Measurements from ENCODE around the gene TFDP1. TPM values are rescaled to one million over a fixed set of nuclear protein-coding genes. Genes with fewer than 3 reads are reported as not detected.

The TFDP1 gene
- polyA plus RNA-seq, 1 donor = 92.8 TPM

DNA sequence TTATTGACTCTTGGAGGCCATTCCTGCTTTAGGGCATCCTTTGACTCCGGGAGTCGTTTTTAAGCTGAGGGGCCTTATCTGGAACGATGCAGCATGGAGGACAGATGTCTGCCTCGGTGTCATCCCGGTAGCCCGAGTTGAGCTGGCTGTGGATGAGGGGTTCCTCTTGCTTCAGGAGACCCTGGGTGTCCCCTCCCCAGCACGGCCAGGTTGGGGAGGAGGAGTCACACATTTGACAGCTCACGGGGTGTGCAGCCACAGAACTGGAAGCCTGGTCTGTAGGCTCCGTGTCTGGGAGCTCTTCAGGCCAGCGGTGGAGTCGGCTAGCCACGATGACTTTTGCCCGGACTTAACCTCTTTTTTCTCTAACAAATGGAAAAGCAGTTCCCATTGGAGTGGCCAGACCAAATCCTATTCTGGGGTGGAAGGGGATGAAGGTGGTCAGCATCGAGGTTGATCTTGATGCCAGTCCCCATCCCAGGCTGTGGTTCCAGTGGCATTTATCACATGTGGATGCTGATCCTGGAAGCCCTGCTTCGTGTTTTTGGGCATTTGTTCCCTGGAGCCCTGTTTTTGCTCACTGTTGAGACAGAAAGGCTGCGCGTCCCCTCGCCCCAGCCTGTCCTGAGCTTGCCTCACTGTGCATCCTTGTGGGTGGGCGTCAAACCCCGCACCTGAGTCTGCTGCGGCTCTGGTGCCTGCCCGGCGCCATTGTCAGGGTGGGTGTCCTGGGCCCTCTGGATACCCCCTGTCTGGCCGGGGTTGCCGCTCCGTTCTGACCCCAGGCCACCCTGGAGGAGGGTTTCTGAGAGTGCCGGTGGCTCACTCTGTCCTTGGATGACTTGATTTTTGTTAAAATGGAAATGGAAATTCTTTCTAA is 12.0 kb downstream of the TFDP1 start:
- no peak for DNase-seq

DNA sequence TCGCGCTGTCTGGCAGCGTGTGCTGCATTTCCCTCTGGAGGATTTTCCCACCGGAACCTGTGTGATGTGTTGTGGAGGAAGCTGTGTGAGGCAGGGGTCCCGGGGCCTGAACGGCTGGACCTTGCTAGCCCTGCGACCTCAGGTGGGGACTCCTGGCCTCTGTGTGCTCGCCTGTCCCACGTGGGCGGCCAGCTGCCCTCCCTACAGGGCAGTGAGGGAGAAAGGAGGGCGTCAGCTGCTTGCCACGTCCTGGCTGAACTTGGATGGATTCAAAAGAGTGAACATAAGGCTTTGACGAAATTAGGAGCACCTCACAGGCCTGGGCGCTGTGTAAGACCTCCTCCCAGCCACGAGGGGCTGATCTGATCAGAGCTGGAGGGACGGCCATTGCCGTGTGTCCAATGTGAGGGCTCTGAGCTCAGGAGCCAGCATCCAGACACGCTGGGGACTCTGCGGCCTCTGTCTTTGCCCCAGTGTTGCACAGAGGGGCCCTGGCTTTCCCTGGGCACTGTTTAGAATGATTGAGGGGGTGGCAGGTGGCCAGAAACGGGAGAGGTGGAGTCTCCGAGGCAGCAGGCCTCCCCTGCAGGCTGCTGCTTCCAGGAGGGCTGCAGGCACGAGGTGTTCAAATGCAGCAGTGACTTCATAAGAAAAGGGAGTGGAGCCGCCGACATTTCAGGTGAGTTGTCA is 13.0 kb downstream of the TFDP1 start:
- no peak for DNase-seq

DNA sequence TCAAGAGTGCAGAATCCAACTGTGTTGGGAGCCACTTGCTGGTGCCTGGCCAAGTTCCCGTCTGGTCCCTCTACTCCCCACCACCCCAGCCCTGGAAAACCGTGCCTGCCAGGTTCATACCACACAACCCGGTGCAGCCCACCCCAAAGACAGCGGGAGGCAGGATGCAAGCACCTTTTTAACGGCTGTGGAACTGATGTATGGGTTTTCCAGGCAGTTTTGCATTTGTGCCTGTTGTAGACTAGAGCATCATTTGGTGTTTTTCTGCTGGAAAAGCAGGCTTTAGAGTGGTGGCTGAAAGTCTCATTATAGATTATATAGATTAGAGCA is 13.5 kb downstream of the TFDP1 start:
- no peak for DNase-seq

DNA sequence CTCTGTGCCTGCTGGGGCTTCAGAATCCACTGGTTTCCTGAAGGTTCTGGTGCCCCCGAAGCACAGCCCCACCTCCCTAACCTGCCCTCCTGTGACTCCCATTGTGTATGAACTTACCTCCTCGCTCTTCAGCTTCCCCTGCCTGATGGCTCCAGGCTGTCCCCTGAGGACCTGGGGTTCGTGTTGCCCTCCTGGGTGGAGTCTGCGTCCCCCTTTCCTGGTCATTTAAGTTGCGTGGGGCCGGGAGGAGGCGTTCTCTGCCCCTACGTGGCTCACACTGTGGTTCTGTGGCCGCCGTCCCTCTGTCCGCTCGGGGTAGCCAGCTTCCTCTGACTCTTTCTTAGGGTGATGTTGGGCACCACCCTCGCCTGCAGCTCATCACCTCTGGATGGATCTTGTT is 13.9 kb downstream of the TFDP1 start:
- DNase-seq = no peak

DNA sequence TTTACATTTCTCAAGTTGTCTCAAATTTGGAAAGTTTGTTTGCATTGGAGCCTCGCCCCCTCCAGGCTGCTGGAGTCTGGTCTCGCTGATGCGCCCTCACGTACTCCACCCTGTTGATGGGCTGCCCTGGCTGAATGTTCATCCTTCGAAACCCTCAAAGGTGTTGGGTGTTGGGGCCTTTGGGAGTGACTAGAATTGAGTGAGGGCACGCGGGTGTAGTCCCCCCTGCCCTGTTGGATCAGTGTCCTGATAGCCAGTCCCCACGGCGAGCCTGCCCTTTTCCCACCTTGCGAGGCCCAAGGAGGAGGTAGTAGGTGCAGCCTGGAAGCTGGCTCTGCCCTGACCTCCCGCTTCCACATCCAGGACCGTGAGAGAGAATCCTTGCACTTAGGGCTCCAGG is 14.8 kb downstream of the TFDP1 start:
- no peak for DNase-seq

DNA sequence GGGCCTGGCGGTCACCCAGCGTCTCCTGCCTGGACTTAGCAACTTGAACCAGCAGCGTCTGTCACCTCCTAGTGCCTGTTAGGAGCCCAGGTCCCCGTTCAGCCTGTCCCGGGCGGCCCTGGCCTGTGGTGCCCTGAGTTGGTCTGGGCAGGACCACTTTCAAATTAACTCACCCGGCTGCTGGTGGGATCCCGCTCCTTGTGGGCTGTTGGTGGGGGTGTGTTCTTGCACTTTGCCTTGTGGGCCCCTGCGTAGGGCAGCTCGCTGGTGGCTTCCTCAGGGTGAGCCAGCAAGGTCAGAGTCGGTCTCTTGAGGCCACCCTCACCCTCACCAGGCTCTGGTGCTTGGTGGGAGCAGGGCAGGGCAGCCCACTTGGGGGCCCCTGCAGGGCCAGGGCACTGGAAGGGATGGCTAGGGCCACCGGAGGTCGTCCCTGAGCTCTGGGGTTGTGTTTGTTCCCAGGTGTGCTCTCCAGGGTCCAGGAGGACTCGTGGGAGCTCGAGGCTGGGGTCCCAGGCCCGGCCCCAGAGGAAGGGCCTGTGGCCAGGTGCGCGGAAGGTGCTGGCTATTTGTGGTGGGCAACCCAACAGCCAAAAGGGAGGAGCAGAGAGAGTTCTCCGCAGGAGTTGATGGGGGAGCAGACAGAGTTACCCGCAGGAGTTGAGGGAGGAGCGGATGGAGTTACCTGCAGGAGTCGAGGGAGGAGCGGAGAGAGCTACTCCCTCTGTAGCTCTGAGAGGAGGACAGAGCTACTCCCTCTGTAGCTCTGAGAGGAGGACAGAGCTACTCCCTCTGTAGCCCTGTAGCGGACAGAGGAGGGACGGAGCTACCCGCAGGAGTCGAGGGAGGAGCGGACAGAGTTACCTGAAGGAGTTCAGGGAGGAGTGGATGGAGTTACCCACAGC is 16.9 kb downstream of the TFDP1 start:
- no peak for DNase-seq

DNA sequence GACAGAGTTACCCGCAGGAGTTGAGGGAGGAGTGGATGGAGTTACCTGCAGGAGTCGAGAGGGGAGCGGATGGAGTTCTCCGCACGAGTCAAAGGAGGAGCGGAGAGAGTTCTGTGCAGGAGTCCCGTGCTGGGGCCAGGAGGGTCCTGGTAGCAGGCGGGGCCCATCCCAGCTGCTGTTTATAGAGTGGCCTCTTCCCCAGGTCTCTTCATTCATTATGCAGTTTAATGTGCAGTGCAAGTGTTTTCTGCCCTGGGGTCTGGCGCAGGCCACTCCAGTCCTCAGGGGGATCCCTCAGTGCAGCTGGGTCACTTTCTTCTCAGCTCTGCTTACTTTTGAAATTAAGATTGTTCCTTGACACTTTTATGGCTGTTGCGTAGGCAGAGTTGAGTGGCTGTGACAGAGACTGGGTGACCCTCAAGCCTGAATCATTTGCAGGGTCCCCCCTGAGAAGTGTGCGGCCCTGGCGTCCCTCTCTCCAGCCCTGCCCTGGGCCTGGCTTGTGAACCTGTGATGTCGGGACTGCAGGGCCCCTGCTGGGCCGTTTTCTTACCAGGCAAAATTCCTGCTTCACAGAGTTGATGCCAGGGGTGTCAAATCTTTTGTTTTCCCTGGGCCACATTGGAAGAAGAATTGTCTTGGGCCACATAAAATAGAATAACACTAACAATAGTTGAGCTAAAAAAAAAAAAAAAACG is 17.9 kb downstream of the TFDP1 start:
- no peak for DNase-seq

DNA sequence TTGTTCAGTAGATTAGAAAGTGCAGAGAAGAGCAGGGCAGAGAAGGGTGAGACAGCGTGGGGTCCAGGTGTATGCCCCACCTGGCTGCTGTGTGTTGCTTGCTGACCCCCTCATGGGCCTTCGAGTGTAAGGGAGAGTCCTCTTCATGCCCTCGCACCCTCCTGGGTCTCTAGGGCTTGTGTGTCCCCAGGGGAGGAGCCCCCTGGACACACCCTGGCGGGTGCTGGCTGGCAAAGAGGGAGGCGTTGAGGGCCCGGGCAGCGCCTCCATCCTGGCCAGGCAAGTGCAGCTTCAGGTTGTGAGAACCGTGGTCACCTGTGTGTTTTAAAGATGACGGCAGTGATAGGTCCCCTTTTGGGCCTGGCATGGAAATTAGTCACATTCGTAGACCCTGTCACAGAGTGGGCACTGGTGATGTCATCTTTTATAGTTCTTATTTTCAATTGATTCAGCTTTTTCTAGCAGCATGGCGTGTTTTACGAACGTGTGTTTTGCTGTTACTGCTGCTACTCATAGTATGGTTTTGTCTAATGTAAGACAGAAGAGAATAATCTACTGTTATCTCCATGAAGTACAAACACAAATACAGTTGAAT is 18.7 kb downstream of the TFDP1 start:
- DNase-seq = no peak

DNA sequence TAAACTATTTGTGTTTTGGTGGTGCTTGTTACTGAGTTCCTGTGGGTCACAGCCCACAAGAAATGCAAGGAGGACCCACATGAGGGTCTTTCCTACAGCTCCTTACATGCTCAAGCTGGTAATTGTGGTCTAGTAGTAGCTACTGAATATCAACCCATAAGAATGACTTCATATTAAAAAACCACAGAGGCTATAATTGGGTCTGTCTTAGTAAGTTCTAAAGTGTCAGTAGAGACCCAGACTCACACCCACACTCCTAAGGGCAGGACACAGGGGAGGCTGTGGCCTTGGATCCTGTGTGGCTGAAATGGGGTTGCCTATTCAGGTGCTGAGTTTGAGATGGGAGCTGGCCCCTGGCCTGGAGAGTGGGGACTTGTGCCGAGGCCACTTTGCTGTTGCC is 19.6 kb downstream of the TFDP1 start:
- DNase-seq = no peak

DNA sequence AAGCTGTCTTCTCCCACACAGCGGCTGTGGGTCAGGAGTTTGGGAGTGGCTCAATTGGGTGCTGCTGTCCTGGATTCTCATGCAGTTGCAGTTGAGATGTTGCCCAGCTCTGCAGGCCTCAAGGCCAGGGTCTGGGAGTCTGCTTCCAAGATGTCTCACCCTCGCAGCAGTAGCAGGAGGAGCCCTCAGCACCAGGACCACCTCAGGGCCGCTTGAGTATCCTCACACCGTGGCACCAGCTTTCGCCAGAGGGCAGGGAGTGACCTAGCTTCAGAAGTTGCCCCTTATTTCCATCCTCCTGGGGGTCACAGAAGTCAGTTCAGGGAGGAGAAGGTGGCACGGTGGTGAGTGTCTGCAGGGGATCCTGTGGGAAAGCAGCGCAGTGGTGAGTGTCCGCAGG is 20.9 kb downstream of the TFDP1 start:
- no peak for DNase-seq

DNA sequence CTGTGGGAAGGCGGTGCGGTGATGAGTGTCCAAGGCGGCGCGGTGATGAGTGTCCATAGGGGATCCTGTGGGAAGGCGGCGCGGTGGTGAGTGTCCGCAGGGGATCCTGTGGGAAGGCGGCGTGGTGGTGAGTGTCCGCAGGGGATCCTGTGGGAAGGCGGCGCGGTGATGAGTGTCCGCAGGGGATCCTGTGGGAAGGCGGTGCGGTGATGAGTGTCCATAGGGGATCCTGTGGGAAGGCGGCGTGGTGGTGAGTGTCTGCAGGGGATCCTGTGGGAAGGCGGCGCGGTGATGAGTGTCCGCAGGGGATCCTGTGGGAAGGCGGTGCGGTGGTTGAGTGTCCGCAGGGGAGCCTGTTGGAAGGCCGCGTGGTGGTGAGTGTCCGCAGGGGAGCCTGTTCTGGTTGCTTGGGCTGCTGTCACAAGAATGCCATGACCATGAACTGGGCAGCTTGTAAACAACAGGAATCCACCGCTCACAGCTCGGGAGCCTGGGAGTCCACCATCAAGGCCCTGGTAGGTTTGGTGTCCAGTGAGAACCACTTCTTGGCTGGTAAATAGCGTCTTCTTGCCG is 21.4 kb downstream of the TFDP1 start:
- DNase-seq = no peak

DNA sequence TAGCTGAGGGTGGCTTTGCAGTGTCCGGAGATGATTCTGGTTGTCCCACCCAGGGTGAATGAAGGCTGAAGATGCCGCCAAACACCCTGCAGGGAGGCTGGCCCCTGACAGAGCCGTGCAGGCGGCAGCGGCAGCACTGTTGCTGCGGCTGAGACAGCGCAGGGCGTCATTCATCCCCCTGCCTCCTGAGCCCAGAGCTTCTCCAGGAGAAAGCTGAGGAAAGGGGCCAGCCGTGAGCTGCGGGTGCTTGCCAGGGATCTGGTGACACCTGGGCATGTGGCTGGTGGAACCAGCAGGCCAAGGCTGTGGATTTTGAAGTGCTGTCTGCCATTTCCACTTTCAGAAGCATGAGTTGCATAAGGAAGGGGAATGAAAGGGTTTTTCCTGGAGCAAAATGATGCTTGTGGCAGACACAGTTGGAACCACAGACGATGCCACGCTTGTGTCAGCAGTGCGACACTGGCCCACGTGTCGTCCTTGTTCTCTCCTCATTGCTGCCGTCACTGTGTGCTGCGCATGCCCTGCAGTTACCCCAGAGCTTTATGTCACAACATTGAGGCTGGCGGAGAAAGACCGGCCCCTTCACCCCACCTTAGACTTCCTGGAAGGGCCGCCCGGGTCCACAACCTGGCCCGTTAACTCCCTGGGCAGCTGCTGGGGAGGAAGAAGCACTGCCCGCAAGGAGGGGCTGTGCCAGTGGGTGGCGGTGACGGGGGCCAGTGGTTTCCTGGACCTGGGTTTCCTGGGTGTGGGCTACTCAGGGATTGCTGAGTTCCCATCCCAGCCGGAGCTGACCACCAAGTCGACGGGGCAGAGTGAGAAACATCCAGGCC is 22.7 kb downstream of the TFDP1 start:
- no peak for DNase-seq

DNA sequence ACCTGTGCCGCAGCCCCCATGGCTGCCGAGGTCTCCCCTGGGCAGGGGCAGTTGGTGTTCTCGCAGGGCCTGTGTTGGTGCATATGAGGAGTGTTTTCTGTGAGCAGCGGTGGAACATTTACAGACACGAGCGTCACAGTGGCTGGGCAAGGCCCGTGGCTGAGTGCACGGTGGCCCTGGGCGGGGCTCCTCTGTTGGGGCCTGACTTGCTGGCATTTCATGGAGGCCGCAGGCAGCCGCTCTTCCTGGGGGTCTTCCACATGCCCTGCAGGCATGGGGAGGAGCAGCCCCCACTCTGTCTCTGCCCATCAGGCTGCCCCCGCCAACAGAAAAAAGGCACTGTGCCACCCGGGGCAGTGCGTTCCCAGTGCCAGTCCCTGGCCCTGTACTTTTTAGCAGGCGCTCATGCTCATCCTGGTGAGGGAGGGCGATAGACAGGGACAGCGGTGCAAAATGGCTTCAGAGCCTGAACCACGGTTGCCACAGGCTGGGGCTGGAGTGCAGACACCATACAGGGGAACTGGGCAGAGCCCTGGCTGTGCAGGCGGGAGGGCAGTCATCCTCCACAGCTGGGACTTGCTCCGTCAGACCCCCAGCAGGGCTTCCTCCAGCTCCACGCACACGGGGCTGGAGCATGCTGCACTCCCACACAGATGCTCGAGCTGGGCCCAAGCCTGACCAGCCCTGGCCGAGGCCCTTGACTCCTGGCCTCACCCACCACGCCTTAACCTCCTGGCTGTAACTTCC is 23.5 kb downstream of the TFDP1 start:
- DNase-seq = no peak

DNA sequence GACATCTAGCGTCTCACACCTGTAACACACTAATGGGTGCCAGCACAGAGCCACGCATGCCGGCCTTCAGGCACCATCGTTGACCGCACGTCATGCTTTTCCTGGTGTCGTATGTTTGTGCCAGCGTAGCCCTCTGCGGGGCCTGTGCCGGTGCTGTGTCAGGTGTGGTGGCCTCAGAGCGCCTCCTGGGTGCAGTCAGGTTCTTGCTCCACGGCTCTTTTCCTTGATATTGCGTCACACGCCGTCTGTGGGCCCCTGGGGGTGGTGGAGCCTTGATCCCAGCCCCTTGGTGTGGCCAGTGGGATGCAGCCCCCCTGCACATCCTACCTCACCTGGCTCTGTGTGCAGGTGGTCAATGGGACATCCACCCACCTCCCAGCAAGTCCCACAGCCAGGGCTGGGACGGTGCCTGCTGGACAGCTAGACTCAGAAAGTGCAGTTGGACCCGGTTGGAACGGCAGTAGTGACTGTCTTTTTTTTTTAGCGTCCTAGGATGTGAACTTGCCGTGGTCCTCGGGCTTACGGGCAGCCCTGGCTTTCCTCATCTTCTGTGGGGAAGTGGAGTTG is 24.5 kb downstream of the TFDP1 start:
- no peak for DNase-seq

DNA sequence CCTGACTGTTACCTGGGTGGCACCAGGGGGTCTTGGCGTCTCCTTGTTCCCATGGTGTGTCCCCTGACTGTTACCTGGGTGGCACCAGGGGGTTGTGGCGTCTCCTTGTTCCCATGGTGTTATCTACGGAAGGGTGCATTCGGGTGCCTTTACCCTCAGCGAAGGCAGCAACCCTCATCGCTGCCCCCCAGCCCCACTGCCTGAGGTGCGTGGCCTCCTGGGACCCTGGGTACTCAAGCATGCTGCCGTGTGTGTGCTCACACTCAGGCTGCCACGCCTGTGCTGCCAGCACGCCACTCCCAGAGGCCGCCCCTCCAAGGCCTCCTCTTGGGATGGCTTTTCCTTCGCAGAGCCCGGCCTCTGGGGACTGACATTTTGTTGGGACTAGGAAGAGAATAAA is 25.1 kb downstream of the TFDP1 start:
- no peak for DNase-seq

DNA sequence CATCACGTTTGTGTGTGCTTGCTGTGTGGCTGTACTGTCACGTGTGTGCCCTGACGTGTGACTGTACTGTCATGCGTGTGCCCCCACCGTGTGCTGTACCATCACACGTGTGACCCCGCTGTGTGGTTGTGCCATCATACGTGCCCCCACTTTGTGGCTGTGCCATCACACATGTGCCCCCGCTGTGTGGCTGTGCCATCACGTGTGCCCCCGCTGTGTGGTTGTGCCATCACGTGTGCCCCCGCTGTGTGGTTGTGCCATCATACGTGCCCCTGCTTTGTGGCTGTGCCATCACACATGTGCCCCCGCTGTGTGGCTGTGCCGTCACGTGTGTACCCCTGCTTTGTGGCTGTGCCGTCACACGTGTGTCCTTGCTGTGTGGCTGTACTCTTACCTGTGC is 25.7 kb downstream of the TFDP1 start:
- DNase-seq = no peak

DNA sequence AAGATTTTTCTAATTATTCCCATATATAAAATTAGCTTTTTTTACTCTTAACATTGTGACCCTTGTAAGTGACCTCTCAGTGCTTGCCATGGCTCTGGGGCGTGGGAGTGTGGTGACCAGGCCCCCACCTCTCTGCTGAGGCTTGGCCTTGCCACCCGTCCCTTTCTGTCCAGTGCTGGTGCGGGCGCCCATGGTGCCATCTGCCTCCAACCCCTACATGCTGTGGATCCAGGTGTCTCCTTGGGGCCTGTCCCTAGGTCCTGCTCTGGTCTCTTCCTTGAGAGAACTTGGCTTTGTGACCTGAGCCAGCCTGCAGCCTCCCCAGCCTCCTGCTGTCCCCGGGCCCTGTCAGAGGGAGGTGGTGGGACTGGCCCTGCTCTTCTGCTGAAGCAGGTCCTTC is 27.4 kb downstream of the TFDP1 start:
- no peak for DNase-seq

DNA sequence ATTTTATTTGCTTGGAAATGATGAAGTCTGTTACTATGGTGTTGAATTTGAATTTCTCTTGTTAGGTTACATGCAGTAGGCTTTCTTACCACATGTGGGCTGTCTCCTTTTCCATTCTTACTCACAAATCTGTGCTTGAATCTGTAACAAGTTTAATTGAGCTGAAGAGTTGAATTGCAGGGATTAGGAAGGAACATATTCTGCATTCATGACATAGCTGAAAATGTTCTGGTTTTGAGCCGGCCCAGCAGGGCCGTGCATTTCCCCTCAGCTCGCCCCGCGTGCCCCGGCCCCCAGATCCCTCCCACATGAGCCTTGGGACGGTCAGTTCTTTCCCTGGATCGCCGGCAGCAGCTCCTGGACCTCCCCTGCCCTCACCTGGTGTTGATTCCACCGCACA is 28.1 kb downstream of the TFDP1 start:
- no peak for DNase-seq

DNA sequence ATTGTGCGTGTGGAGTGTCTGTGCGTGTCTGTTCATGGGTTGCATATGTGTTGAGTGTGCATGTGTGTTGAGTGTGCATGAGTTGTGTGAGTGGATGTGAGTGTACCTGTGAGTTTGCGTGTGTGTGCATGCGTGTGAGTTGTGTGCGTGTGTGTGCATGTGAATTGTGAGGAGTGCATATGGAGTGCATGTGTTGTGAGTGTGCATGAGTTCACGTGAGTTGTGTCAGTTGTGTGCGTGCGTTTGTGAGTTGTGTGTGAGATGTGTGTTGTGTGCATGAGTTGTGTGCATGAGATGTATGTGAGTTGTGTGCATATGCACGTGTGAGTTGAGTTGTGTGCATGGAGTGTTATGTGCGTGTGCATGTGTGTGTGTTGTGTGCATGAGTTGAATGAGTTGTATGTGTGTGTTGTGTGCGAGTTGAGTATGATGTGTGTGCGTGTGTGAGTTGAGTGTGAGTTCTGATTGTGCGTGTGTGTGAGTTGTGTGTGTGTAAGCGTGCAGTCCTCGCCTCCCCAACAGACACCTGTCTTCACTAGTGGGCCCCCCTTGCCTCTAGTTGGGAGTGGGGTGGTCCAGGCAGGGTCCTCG is 29.3 kb downstream of the TFDP1 start:
- no peak for DNase-seq

Data from left kidney (tissue), 2 donors.